OCI-LY1 (cell line): Measurements from ENCODE around the gene ZNF679.

Source experiments
- EZH2 ChIP-seq: fragments of 200-600 bp; sonication (generic), shearing (Covaris generic); IDR thresholded peaks from 2 replicates; pipeline ENCODE4 v1.8.0; 2017; ENCODE audit warnings: borderline replicate concordance, mixed run types, mild to moderate bottlenecking, antibody characterized with exemption, low read length, moderate library complexity, mixed read lengths
- TF ChIP-seq, protein P1 (sequence below): fragments of 200-600 bp; sonication (generic), shearing (Covaris generic); IDR thresholded peaks from 2 replicates; pipeline ENCODE4 v1.5.1; 2017; ENCODE audit warnings: mild to moderate bottlenecking, antibody characterized with exemption, low read length, moderate library complexity, mixed read lengths

DNA sequence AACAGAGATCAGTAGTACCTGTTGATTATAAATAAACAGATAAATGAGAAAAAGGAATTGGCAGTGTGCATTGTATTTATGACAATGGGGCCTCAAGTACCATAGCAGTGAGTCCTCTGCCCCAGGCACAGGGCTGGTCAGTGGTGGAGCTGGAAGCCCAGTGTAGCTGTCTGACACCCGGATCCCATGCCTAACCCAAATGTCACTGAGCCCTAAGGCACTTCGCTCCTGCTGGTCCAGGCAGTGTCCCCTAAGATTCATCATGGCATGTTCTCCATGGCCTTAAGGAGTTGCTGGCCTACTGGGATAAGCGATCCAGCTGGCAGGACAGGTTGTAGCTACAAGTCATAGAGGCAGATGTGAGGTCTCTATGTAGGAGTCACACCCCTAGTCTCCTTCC, 82.2 kb downstream of the ZNF679 start:
- TF ChIP-seq, protein P1, sequence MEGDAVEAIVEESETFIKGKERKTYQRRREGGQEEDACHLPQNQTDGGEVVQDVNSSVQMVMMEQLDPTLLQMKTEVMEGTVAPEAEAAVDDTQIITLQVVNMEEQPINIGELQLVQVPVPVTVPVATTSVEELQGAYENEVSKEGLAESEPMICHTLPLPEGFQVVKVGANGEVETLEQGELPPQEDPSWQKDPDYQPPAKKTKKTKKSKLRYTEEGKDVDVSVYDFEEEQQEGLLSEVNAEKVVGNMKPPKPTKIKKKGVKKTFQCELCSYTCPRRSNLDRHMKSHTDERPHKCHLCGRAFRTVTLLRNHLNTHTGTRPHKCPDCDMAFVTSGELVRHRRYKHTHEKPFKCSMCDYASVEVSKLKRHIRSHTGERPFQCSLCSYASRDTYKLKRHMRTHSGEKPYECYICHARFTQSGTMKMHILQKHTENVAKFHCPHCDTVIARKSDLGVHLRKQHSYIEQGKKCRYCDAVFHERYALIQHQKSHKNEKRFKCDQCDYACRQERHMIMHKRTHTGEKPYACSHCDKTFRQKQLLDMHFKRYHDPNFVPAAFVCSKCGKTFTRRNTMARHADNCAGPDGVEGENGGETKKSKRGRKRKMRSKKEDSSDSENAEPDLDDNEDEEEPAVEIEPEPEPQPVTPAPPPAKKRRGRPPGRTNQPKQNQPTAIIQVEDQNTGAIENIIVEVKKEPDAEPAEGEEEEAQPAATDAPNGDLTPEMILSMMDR: no peak
- no peak for TF ChIP-seq EZH2
